ENCODE measurements around the gene RTF1.
"Not testable (repeated sequence)": the region's sequence is repeated elsewhere in the genome, so short reads cannot be mapped to it uniquely, and the experiment has no call there.

Gene RTF1

DNA sequence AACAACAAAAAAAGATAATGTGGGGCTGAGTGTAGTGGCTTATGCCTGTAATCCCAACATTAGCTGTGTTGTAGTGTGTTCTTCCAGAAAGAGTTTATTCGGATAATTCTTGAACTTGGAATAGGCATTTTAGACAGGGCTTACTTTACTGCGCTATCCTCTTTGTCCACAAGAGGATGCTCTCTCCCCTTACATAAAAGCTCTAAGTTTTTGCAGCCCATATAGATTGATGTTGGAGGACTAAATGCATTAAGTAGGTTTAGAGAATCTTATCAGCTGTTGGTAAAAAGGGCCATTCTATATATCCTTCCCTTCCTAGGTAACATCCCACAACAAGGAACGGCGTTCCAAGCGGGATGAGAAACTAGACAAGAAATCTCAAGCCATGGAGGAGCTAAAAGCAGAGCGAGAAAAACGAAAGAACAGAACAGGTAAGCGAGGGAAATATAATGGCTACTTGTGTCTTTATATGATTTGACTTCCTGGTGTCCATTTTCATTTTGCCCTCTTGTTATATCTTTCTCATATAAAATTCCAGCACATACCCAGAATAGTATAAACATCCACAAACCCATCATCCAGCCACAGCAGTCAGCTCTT lies 49.0 kb downstream of the RTF1 start:
- H3K4me3 ChIP-seq (ENCODE audit: low read length) = no peak overlapping the region
- no peak for TF ChIP-seq ZNF274 (IDR thresholded peaks at IDR 0.05; ENCODE audit: low read depth, low read length)

DNA sequence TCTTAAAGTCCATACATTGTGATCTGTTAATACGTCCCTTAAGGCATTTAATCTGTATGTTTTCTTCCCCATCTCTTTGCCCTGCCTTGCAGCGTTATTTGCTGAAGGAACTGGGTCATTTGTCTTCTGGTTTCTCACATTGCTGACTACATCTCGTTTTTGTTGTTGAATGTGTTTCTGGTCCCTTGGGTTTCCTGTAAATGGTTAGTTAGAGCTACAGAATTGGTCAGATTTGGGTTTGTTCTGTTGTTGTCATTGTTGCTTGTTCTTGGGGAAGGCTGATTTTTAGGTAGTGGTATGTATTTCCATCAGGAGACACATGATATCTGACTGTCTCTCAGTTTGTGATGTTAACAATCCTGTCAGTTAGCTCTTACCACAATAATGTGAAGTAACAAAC lies 49.8 kb downstream of the RTF1 start:
- no peak for TF ChIP-seq ZNF274 (IDR thresholded peaks at IDR 0.05; ENCODE audit: low read depth, low read length)
- H3K4me3 ChIP-seq (ENCODE audit: low read length) = no peak overlapping the region

DNA sequence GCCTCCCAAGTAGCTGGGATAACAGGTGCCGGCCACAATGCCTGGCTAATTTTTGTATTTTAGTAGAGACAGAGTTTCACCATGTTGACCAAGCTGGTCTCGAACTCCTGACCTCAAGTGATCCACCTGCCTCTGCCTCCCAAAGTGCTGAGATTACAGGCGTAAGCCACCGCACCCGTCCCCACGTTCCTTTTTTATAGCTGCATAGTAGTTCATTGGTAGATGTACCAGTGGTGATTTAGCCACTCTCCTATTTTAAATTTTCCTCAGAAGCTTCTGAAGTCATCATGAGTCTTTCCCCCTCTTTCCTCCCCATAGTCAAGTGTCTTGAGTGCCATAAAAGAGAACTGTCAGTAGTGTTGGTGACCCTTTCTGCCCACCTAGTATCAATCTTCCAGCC lies 52.7 kb downstream of the RTF1 start:
- H3K4me3 ChIP-seq (ENCODE audit: low read length) = not testable (repeated sequence)

DNA sequence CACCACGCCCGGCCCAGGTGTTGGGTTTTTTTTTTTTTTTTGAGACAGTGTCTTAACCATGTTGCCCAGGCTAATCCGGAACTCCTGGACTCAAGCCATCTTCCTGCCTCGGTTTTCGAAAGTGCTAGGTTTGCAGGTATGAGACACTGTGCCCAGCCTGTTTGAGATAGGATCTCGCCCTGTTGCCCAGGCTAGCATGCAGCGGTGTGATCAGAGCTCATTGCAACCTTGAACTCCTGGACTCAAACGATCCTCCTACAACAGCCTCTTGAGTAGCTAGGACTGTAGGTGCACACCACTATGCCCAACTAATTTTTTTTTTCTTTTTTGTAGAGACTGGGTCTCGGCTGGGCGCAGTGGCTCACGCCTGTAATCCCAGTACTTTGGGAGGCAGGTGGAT lies 56.5 kb downstream of the RTF1 start:
- no peak for TF ChIP-seq ZNF274 (IDR thresholded peaks at IDR 0.05; ENCODE audit: low read depth, low read length)
- no peak overlapping the region for H3K4me3 ChIP-seq (ENCODE audit: low read length)

DNA sequence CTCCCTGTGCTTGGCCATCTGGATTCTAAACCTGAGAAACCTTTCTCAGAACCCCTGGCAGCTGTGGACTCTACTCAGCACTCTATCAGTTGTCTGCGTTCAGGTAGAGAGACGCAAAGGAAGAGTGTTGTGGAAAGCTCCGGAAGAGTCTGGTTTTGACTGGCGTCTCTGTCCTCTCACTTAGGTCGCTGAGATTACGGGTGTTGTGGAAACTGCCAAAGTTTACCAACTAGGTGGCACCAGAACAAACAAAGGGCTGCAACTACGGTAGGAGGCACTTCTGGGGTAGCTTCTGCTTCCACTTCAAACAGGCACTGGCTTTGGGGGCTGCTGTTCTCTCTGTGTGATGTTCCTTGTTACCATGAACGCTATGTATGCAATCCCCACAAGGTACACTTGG lies 57.5 kb downstream of the RTF1 start:
- H3K4me3 ChIP-seq (ENCODE audit: low read length) = no peak overlapping the region
- TF ChIP-seq ZNF274 (IDR thresholded peaks at IDR 0.05; ENCODE audit: low read depth, low read length) = no peak

DNA sequence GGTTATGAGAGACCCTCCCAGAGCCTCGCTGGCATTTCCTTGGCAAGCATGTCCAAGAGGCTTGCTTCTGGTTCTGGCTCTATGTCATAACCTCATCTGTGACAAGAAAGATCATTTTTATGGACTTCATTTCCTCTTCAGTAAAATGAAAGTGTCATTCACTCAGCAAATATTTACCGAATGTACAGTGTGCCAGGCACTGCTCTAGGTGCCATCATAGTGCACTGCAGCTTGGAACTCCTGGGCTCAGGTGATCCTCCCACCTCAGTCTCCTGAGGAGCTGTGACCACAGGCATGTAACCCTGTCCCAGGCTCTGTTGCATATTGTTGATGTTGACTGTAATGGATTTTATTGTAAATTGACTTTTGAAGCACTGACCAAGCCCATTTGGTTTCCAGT lies 58.0 kb downstream of the RTF1 start:
- no peak overlapping the region for H3K4me3 ChIP-seq (ENCODE audit: low read length)
- no peak for TF ChIP-seq ZNF274 (IDR thresholded peaks at IDR 0.05; ENCODE audit: low read depth, low read length)

DNA sequence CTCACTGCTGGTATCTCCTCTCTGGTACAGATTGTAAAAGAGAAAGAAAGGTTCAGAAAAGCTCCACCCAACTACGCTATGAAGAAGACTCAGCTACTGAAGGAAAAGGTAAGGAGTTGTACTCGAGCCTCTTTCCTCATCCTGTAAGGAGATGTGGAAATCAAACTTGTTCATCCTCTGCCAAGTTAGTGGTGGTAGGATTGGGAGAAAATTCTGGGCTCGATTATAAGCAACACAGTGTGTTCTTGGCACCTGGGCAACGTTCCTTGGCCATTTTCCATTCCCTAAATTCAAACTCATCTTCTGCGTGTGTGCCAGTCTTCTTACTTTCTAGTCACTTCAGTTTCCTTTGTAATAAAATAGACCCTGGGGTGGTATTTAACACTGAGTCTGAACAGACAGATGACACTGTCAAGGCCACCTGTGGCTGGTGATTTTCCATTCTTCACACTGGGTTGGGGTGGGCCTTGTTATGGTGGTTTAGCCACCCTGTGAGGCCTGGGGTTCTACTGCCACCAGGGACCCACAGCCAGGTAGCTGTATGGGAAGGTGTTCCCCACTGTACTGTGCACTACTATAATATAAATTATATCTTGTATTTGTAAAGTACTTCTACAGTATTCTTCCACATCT lies 59.6 kb downstream of the RTF1 start:
- no peak overlapping the region for H3K4me3 ChIP-seq (ENCODE audit: low read length)
- no peak for TF ChIP-seq ZNF274 (IDR thresholded peaks at IDR 0.05; ENCODE audit: low read depth, low read length)

DNA sequence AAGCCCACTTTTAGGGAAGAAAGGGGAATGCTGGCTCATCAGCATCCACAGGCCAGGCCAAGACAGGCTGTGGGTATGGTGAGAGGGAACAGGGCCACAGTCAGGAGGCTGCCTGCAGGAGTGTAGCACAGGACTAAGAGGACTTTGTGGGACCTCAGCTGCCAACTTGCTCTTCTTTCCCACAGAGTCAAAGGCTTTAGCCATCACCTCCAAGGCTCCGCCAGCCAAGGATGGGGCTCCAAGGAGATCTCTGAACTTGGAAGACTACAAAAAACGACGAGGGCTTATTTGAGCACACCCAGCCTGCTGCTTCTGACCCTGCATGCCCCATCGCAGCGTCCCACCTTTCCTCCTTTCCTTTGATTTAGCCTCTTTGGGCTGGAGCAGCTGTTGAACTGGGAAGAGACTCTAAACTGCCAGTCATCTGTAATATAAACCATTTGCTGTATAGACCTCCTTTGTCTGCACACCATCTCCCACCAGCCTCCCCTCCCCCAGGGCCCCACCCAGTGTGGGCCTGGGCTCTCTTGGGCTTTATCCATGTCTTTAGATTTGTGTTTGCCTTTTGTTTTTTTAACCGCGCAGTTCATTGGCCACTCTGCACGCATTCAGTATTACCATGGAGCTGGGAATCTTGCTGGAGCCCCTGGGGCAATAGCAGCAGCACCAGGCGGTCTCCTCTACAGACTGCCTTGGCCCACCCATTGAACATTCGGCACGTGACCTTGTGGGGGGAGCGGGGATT lies 63.7 kb downstream of the RTF1 start:
- no peak for TF ChIP-seq ZNF274 (IDR thresholded peaks at IDR 0.05; ENCODE audit: low read depth, low read length)
- no peak overlapping the region for H3K4me3 ChIP-seq (ENCODE audit: low read length)

DNA sequence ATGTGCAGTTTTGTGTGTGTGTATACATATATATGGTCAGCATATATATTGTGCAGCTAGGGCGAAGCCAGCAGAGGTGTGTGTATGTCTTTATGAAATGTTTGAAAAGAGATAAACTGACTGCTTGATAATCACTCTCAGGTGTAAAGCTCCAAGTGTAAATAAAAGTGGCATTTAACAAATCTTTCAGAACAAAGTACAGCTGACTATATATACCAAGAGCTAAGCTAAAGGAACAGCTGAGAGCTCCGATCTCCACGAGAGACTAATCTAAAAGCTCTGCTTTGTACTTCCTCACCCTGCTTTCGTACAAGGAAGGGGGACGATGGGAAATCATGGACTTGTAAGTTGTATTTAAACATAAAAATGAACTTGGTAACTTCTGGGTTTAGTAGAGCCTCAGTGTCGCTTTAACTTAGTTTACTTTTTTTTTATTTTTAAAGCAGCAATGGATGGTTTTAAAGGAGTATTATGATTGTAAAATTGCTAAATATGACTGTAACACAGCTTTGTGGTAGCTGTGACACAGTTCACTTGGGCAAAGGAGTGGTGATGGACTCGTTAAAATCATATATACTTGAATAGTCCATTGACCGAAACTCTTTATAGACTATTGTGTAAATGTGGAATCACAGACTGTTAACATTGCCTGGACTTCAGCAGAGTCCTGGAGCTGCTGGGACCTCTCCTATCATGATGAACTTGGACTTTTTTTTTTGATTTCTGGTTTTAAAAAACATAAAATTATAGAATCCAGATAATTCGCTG lies 65.4 kb downstream of the RTF1 start:
- no peak overlapping the region for H3K4me3 ChIP-seq (ENCODE audit: low read length)
- no peak for TF ChIP-seq ZNF274 (IDR thresholded peaks at IDR 0.05; ENCODE audit: low read depth, low read length)

DNA sequence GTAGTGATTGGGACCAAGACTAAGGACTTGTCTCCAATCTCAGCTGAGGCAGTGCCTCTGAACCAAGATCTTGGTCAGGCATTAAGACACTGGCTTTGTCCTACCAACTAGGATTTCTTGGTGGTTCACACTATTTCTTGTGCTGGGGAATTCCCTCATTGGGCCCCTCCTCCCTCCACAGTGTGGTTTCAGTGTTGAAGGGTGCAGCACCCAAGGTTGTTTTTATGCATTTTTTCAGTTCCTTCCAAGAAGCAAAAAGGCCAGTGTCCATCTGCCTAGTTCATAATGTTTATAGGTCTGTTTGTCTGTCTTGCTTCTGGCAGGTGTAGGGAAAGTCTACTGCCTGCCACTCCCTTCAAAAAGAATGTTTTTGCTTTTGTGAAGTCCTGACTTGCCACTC lies 66.2 kb downstream of the RTF1 start:
- no peak for TF ChIP-seq ZNF274 (IDR thresholded peaks at IDR 0.05; ENCODE audit: low read depth, low read length)
- no peak overlapping the region; the same call in 1 of the 2 replicates for H3K4me3 ChIP-seq (ENCODE audit: low read length)

DNA sequence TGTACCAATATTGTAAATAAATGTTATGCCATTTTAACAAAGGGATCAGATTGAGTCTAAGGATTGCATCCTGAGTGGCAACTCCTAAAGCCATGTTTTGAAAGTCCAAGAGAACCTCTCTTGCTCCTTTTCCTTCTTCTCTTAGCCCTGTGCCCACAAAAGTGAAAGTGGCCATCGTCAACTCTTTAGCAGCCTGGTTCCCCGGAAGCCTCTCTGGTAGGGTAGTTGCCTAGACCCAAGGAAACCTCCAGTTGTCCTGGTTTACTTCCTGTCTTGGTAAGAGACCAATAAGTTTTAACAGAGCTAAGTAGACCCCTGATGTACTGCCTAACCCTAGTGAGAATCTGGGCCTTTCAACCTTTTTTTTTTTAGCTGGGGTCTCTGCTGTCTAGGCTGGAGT lies 66.6 kb downstream of the RTF1 start:
- H3K4me3 ChIP-seq (ENCODE audit: low read length) = no peak overlapping the region
- TF ChIP-seq ZNF274 (IDR thresholded peaks at IDR 0.05; ENCODE audit: low read depth, low read length) = no peak

DNA sequence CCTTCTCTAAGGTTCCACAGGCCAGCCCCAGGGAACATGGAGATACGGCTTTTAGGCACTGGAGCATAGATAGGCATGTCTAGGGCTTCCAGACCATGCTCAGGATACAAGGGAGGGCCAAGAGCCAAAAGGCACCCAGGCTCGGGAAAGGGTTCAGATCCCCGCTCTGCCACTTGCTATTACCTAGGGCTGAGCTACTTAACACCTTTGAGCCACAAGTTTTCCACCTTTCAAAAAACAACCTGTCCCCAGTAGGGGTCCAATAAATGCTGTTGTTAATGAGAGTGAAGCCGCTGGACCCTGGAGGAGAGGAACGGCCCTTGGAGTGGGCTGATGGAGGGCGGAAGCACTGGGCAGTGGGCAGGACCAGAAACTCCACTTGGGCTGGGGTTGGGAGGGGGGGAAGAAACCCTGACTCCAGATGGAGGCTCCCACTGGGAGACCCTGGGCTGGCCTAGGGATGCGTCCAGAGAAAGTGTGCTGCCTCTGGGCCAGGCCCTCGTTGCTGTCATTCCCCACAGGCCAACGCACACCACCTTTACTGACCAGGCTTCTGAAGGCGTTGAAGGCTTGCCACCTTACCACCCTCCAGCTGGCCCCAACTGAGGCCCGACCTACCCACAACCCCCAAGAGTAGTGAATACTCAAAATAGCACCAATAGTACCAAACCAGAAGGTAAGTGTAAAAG lies 68.2 kb downstream of the RTF1 start:
- TF ChIP-seq ZNF274 (IDR thresholded peaks at IDR 0.05; ENCODE audit: low read depth, low read length) = no peak
- H3K4me3 ChIP-seq (ENCODE audit: low read length) = no peak overlapping the region

DNA sequence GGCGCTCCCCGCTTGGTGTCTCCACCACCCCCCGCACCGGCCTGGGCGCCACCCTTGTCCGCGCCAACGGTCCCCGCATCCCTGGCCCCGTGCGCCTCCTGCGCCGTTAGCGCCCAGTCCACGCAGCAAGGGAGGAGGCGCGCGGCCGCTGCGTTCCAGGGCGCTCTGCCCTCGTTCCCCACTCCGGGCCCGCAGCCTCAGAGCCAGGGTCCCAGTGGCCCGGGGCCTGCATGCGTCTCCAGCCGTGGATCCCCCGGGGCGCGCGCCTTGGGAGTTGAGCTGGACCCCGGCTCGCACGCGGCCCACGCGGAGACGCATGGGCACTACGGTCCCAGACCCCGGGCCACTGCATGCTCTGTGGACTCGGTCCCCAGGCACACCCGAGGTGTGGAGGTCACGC lies 69.4 kb downstream of the RTF1 start:
- H3K4me3 ChIP-seq (ENCODE audit: low read length) = no peak overlapping the region
- no peak for TF ChIP-seq ZNF274 (IDR thresholded peaks at IDR 0.05; ENCODE audit: low read depth, low read length)

DNA sequence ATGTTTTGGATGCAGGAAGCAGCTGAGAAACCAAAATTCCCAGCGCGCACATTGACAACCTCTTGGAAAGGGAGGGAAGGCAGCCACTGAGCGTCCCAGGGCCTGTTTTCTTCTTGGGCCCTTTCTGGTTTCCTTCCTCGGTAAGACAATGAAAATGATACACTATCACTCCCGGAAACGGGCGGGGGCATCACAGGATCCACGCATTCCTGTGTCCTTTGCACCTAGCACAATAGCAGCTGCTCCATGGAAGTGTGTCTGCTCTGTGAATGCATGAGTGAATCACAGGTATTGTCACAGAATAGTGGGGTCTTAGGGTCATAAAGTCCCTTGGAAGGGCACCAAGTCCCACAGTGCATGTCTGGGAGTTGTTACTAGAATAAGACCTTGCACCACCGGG lies 70.5 kb downstream of the RTF1 start:
- H3K4me3 ChIP-seq (ENCODE audit: low read length) = no peak overlapping the region
- TF ChIP-seq ZNF274 (IDR thresholded peaks at IDR 0.05; ENCODE audit: low read depth, low read length) = no peak

Data from GM08714 (cell line).